Lower leg skin (tissue), 3 donors: Measurements from ENCODE around the gene GSTM4.

Experiments used
- CTCF ChIP-seq, 3 donors: fragments of 450-650 bp; IDR thresholded peaks; one replicate each; pipeline ENCODE4 v1.5.1; 2016; ENCODE audit warnings: antibody characterized with exemption in 3 of 3, mild to moderate bottlenecking in 3 of 3, moderate library complexity in 2 of 3
- POLR2A ChIP-seq, 2 donors: fragments of 450-650 bp; IDR thresholded peaks; one replicate each; pipeline ENCODE4 v1.6.1; 2016 to 2017; ENCODE audit warnings: antibody characterized with exemption in 2 of 2, mild to moderate bottlenecking in 1 of 2, moderate library complexity in 1 of 2

- TF ChIP-seq CTCF (IDR thresholded peaks at IDR 0.05) (no peak), POLR2A (IDR thresholded peaks at IDR 0.05) (no peak)
These were observed 3.2 kb downstream of the GSTM4 start for GRCh38 chr1:109659145-109659544.
